Activated B cell treated with CpG ODN at 0.5 μM for 24 hours (primary cell): ENCODE measurements around the gene AARS2. TPM values are rescaled to one million over a fixed set of nuclear protein-coding genes. Genes with fewer than 3 reads are reported as not detected.

Experiments used
- ATAC-seq: fragments of 200-7000 bp; cut with Tn5 transposase; one replicate; pipeline ENCODE4 v1.10.0; 2021; ENCODE audit warnings: low read depth, mild to moderate bottlenecking, moderate library complexity
- CTCF ChIA-PET: fragments of 350-600 bp; sonication (Branson Sonifier 250); formaldehyde crosslinking; loops from one replicate; lab custom pipeline; 2021; ENCODE audit warnings: antibody characterized with exemption; lab: Charles Lee
- POLR2A ChIA-PET: fragments of 350-600 bp; sonication (Branson Sonifier 250); formaldehyde crosslinking; loops from one replicate; lab custom pipeline; 2021; ENCODE audit warnings: antibody characterized with exemption; lab: Charles Lee
- DNase-seq: peaks from one replicate; pipeline ENCODE4 v3.0.0; 2022
- H3K27ac Mint-ChIP-seq: one replicate; pipeline ENCODE4 v1.8.0; 2020; ENCODE audit warnings: mixed read lengths
- H3K27me3 Mint-ChIP-seq: one replicate; pipeline ENCODE4 v1.8.0; 2021; ENCODE audit warnings: mixed read lengths
- H3K36me3 Mint-ChIP-seq: one replicate; pipeline ENCODE4 v1.8.0; 2021; ENCODE audit warnings: low read depth, mixed read lengths
- H3K4me1 Mint-ChIP-seq: one replicate; pipeline ENCODE4 v1.8.0; 2021; ENCODE audit warnings: mixed read lengths
- H3K4me3 Mint-ChIP-seq: one replicate; pipeline ENCODE4 v1.8.0; 2020; ENCODE audit warnings: mild to moderate bottlenecking, mixed read lengths
- H3K9me3 Mint-ChIP-seq: one replicate; pipeline ENCODE4 v1.8.0; 2020; ENCODE audit warnings: mixed read lengths
- intact Hi-C: fragments of 100-400 bp; cut with micrococcal nuclease; formaldehyde crosslinking; loops from one replicate; pipeline ENCODE4 v1.15.1; 2024
- total RNA-seq: library from RNA; stranded (reverse); gene quantifications from 2 replicates; pipeline ENCODE4 v1.2.3, GENCODE V29; 2022
- TF ChIP-seq, protein P1 (sequence below): fragments of 200-600 bp; IDR thresholded peaks from one replicate; pipeline ENCODE4 v1.8.0; 2022; ENCODE audit warnings: antibody characterized with exemption, mild to moderate bottlenecking

AARS2 gene
- total RNA-seq, 1 donor from 2014 or later: 22.4 TPM

GRCh38 chr6:44270526-44271405, 42.4 kb downstream of the AARS2 start:
- ATAC-seq: no peak

DNA sequence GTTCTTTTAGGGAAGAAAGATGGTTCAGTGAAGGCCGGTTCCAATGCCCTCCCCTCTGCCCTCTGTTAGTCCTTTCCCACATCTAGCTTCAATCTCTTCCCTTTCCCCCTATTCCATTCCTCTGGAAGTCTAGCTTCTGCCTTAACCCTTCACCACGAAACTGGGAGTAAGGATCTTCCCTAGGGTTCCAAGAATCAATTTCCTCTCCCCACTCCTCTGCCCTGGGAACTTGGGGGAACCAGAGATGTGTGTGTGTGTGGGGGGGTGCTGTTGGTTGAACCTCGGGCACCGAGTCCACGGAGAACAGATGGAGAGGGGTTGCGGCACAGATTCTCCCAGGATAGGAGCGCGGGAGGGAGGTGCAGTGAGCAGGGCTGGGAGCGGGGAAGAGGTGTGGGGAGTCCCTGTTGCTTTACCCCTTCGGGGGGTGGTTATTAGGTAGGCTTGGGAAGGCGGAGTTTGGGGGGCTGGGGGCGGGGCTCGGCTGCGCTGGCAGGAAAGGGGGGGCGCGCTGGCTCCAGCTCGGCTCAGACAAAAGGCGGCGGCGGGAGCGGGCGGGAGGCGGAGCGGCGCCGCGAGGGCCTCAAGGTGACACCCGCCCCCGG, 43.1 kb downstream of the AARS2 start, which contains the start of gene TMEM151B:
Gene TMEM151B (plus strand): TSS at position 530 of the 605 bp plus-strand sequence. CDS start 293 bp downstream, outside the sequence.
- POLR2A ChIA-PET: interaction anchor here (1.2 to 2.6 kb wide), 3 partner anchors 13 to 46 kb away, joined by 3 to 14 read pairs (median 5); partner anchors contain the start of genes HSP90AB1, SLC29A1 and SLC35B2
- no peak for DNase-seq
- peaks cover 31% of the 10 kb centered on the region for H3K27me3 Mint-ChIP-seq

More at GRCh38 chr6:44270526-44271405, 42.4 kb downstream of the AARS2 start:
- peaks cover 31% of the 10 kb centered on the region for H3K27me3 Mint-ChIP-seq
- no peaks in the 10 kb centered on the region for H3K9me3 Mint-ChIP-seq
- ChIA-PET CTCF (interaction anchor here (0.6 to 5.0 kb wide), 3 partner anchors 14 to 42 kb away, joined by 3 to 81 read pairs (median 3); partner anchors contain the start of gene AARS2), POLR2A (interaction anchor here (0.6 to 1.7 kb wide), 3 partner anchors 8 to 47 kb away, joined by 3 to 5 read pairs (median 3); partner anchors contain the start of genes SLC29A1 and SLC35B2)
- H3K4me1 Mint-ChIP-seq: peaks cover 40% of the 10 kb centered on the region
- peak overlapping the region; percentile 73 for H3K4me3 Mint-ChIP-seq
- H3K36me3 Mint-ChIP-seq: no peaks in the 10 kb centered on the region
- intact Hi-C loops: no loop called here
- TF ChIP-seq, protein P1, sequence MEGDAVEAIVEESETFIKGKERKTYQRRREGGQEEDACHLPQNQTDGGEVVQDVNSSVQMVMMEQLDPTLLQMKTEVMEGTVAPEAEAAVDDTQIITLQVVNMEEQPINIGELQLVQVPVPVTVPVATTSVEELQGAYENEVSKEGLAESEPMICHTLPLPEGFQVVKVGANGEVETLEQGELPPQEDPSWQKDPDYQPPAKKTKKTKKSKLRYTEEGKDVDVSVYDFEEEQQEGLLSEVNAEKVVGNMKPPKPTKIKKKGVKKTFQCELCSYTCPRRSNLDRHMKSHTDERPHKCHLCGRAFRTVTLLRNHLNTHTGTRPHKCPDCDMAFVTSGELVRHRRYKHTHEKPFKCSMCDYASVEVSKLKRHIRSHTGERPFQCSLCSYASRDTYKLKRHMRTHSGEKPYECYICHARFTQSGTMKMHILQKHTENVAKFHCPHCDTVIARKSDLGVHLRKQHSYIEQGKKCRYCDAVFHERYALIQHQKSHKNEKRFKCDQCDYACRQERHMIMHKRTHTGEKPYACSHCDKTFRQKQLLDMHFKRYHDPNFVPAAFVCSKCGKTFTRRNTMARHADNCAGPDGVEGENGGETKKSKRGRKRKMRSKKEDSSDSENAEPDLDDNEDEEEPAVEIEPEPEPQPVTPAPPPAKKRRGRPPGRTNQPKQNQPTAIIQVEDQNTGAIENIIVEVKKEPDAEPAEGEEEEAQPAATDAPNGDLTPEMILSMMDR: no peak
- DNase-seq: no peak
- H3K27ac Mint-ChIP-seq: no peak overlapping the region

GRCh38 chr6:44269178-44269920, 43.8 kb downstream of the AARS2 start:
- TF ChIP-seq, protein P1: no peak
- intact Hi-C loops: loop anchor here (2.0 to 10.0 kb wide), 6 partner anchors 27 to 1705 kb away; partner anchors contain the start of genes AARS2, LRRC73, POLR1C and UBR2
- Mint-ChIP-seq H3K36me3 (peaks cover 5% of the 10 kb centered on the region), H3K4me3 (peak overlapping the region; percentile 74), H3K4me1 (peaks cover 43% of the 10 kb centered on the region), H3K9me3 (no peaks in the 10 kb centered on the region), H3K27me3 (peaks cover 26% of the 10 kb centered on the region), H3K27ac (no peak overlapping the region)
- ATAC-seq: no peak
- DNase-seq: no peak
- POLR2A ChIA-PET: interaction anchor here (1.2 to 2.6 kb wide), 4 partner anchors 13 to 46 kb away, joined by 3 to 14 read pairs (median 6); partner anchors contain the start of genes HSP90AB1, SLC29A1 and SLC35B2
- CTCF ChIA-PET: interaction anchor here (1.0 to 5.0 kb wide), 5 partner anchors 35 to 94 kb away, joined by 3 to 81 read pairs (median 7); partner anchors contain the start of gene AARS2

More for the DNA sequence above, 43.1 kb downstream of the AARS2 start, which contains the start of gene TMEM151B:
- CTCF ChIA-PET: interaction anchor here (1.2 to 5.0 kb wide), 2 partner anchors 34 to 43 kb away, joined by 3 to 81 read pairs; partner anchors contain the start of gene AARS2
- Mint-ChIP-seq H3K27ac (no peak within 1 kb of the TSS), H3K9me3 (no peaks in the 10 kb centered on the region), H3K4me3 (peak within 1 kb of the TSS; percentile 74), H3K4me1 (peaks cover 43% of the 10 kb centered on the region), H3K36me3 (no peaks in the 10 kb centered on the region)
- intact Hi-C loops: loop anchor here (2.0 to 10.0 kb wide), 6 partner anchors 27 to 1705 kb away; partner anchors contain the start of genes AARS2, LRRC73, POLR1C and UBR2
- TF ChIP-seq, protein P1: no peak
- no peak for ATAC-seq

- peaks cover 17% of the 10 kb centered on the region for H3K27me3 Mint-ChIP-seq
- ChIA-PET CTCF (interaction anchor here (0.6 to 5.0 kb wide), 24 partner anchors 8 to 1264 kb away, joined by 3 to 81 read pairs (median 5); partner anchors contain the start of genes AARS2, HSP90AB1, RSPH9 and SLC35B2), POLR2A (interaction anchor here (1.0 to 7.2 kb wide), 5 partner anchors 13 to 37 kb away, joined by 3 to 72 read pairs (median 6); partner anchors contain the start of genes HSP90AB1 and SLC35B2)
- no peak for ATAC-seq
- TF ChIP-seq, protein P1: peak; percentile 58
- peaks cover 50% of the 10 kb centered on the region for H3K4me1 Mint-ChIP-seq
- no peak overlapping the region for H3K27ac Mint-ChIP-seq
- intact Hi-C loops: loop anchor here (1.0 to 10.0 kb wide), 8 partner anchors 29 to 1703 kb away; partner anchors contain the start of genes AARS2, LRRC73, POLR1C and UBR2
- no peak for DNase-seq
- no peak overlapping the region for H3K4me3 Mint-ChIP-seq
- H3K9me3 Mint-ChIP-seq: no peaks in the 10 kb centered on the region
- H3K36me3 Mint-ChIP-seq: peaks cover 17% of the 10 kb centered on the region
These were observed 45.0 kb downstream of the AARS2 start for GRCh38 chr6:44268095-44268628.
